Measurements from ENCODE around the gene CLEC5A.

GRCh38 chr7:141945356-141945755 is 1.4 kb downstream of the CLEC5A start:
- no peak for TF ChIP-seq CTCF (IDR thresholded peaks at IDR 0.05)
- peak in 2 of 4 donors; percentile 17 to 62 for TF ChIP-seq EP300 (IDR thresholded peaks at IDR 0.05)
- no peak for TF ChIP-seq POLR2A (IDR thresholded peaks at IDR 0.05)
- TF ChIP-seq POLR2AphosphoS5 (IDR thresholded peaks at IDR 0.05): peak in 1 of 2 donors; percentile 55

Data from upper lobe of left lung (tissue), 4 donors.